Pancreas (tissue), 10 donors: ENCODE measurements around the gene GXYLT1. TPM values are rescaled to one million over a fixed set of nuclear protein-coding genes. Genes with fewer than 3 reads are reported as not detected.

Source experiments
- ATAC-seq, 4 donors: fragments of 200-7000 bp; cut with Tn5 transposase; one replicate each; pipeline versions ENCODE4 v1.8.0 to v1.9.1; 2020; ENCODE audit warnings: mild to moderate bottlenecking in 4 of 4, moderate library complexity in 4 of 4
- DNase-seq, 6 donors: peaks; one replicate each; pipeline ENCODE4 v3.0.0-alpha.2; 2020
- FAIRE-seq: peaks from 2 replicates; lab custom pipeline; 2012; peaks lifted over from hg19 to GRCh38; lab: Jason Lieb, UNC
- H3K27ac ChIP-seq, 4 donors: fragments of 200-600 bp; sonication (generic); 1 replicate in 3 of 4; 2 replicates in 1 of 4; pipeline versions ENCODE4 v1.5.0 to v1.8.0; 2020
- H3K27me3 ChIP-seq, 4 donors: fragments of 200-600 bp; one replicate each; pipeline ENCODE4 v1.8.0; 2021
- H3K36me3 ChIP-seq, 3 donors: fragments of 200-600 bp; sonication (generic) in 1 of 3; one replicate each; pipeline versions ENCODE4 v1.5.0 to v1.8.0; 2020 to 2021
- H3K4me1 ChIP-seq, 3 donors: fragments of 200-600 bp; one replicate each; pipeline ENCODE4 v1.8.0; 2021
- H3K4me3 ChIP-seq, 4 donors: fragments of 200-600 bp; sonication (generic) in 2 of 4; one replicate each; pipeline versions ENCODE4 v1.5.0 to v1.8.0; 2020 to 2021
- H3K9me3 ChIP-seq, 4 donors: fragments of 200-600 bp; one replicate each; pipeline ENCODE4 v1.8.0; 2021
- CTCF ChIP-seq, 4 donors: fragments of 200-600 bp; sonication (generic) in 3 of 4; IDR thresholded peaks; one replicate each; pipeline versions ENCODE4 v1.5.0 to v1.8.0; 2021; ENCODE audit warnings: antibody characterized with exemption in 4 of 4
- WGBS, 2 donors: extraction: QIAGEN DNeasy Blood & Tissue Kit; methylation state at CpG; one replicate each; pipeline ENCODE4 v1.1.7; 2013; 5-methylcytosine and 5-hydroxymethylcytosine counted together
- intact Hi-C, 3 donors: fragments of 100-400 bp; cut with DNase I; formaldehyde crosslinking; loops; one replicate each; pipeline versions ENCODE4 v1.11.1 to v1.14.2; 2022
- polyA plus RNA-seq, 2 donors: library from polyadenylated mRNA; stranded (reverse); fragments of 200-250 nt; gene quantifications; one replicate each; pipeline ENCODE4 v1.2.3, GENCODE V29; 2013
- total RNA-seq, 6 donors: library from RNA; stranded (reverse); fragmentation: NEBNext Ultra II Directional in 4 of 6; extraction: Animal tissue kit (Norgen Biotek cat#: 25700) in 4 of 6; gene quantifications; one replicate each; pipeline versions ENCODE4 v1.2.1 to v1.2.4, GENCODE V29; 2021 to 2023
- donor health status: healthy with polysubstance abuse.
- donor health status: DM: no; HTN: no; CAD: no; lungs with moderate emphysema.
- donor health status: DM: no; HTN: no; CAD: no.
- donor health status: control.
- donor health status: control.
- donor health status: Bipolar disorder and iron deficiency.
- donor health status: DM: yes; HTN: yes; CAD: no.
- donor health status: DM: no; HTN: no; CAD: no.
- donor health status: DM: no; HTN: no; CAD: no.
- donor health status: DM: yes; HTN: yes; CAD: no.

Gene GXYLT1
- total and polyA plus RNA-seq, 8 donors: 0.87 to 7.2 (median 3.7) TPM

GRCh38 chr12:42031847-42032564 is 112.7 kb downstream of the GXYLT1 start:
- Histone ChIP-seq H3K4me3 (no peak overlapping the region), H3K36me3 (no peaks in the 10 kb centered on the region), H3K27ac (no peak overlapping the region), H3K4me1 (no peaks in the 10 kb centered on the region), H3K9me3 (no peaks in the 10 kb centered on the region), H3K27me3 (no peaks in the 10 kb centered on the region)
- intact Hi-C loops: no loop called here
- no peak for TF ChIP-seq CTCF (IDR thresholded peaks at IDR 0.05)
- 50 to 54% methylated on average over 4 of the region's 4 CpGs for WGBS, 2 donors
- ATAC-seq: no peak
- DNase-seq: no peak
- no peak for FAIRE-seq

Other genes starting within 250 kb of the GXYLT1 start
- 10 to 100 TPM in 5 of 6 donors, 1 to 10 TPM in 1; 8.3 to 14.7 (median 11.7) TPM for gene YAF2, start 93.4 kb upstream of the GXYLT1 start, total RNA-seq
- gene YAF2, start 93.4 kb upstream of the GXYLT1 start, polyA plus RNA-seq: 10 to 100 TPM in 1 of 2 donors, 1 to 10 TPM in 1; 7.1 to 13.2 TPM
- 10 to 100 TPM; 23.4 to 29.9 (median 26.7) TPM for gene ZCRB1, start 181.2 kb upstream of the GXYLT1 start, total RNA-seq
- gene ZCRB1, start 181.2 kb upstream of the GXYLT1 start, polyA plus RNA-seq: 10 to 100 TPM; 17.2 to 29.6 TPM
- gene PPHLN1, start 181.3 kb upstream of the GXYLT1 start, total RNA-seq: 10 to 100 TPM; 11.1 to 26.4 (median 15.8) TPM
- gene PPHLN1, start 181.3 kb upstream of the GXYLT1 start, polyA plus RNA-seq: 10 to 100 TPM; 14.0 to 21.8 TPM